GM19239 (cell line): ENCODE measurements around the gene IL6ST.
"Not testable (repeated sequence)": the region's sequence is repeated elsewhere in the genome, so short reads cannot be mapped to it uniquely, and the experiment has no call there.

Experiments
- DNase-seq: peaks from one replicate; pipeline ENCODE4 v3.0.0; 2011; ENCODE audit warnings: low spot score; ENCODE audit not compliant: insufficient read length
- FAIRE-seq: peaks from 2 replicates; lab custom pipeline; 2011; peaks lifted over from hg19 to GRCh38; lab: Jason Lieb, UNC

The IL6ST gene

DNA sequence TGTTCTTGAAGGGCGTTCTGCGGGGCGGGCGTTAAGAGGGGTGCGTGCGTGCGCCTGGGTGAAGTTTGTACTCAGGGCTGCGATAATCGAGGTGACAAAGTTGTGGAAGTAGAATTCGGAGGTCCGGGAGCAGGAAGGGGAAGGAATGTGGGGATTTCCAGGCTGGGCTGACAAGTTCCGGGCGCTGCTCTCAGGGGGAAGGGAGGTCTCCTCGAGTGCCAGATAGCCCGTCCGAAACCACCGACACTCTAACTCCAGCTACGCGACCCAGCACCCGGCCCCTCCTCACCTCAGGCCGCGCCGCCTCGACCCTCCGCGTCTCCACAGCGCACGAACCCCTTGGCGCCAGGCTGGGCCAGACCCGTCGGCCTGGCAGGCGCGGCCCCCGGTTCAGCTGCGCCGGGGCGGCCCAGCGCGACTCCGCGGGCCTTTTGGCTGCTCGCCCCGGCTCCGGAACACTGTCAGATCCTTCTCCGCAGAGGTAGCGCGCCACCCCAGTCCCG lies at the start of gene IL6ST:
TSS of gene IL6ST (minus strand) at position 469 of the 503 bp plus-strand sequence. CDS start 18,685 bp downstream, outside the sequence.
- FAIRE-seq = no peak
- DNase-seq = no peak

DNA sequence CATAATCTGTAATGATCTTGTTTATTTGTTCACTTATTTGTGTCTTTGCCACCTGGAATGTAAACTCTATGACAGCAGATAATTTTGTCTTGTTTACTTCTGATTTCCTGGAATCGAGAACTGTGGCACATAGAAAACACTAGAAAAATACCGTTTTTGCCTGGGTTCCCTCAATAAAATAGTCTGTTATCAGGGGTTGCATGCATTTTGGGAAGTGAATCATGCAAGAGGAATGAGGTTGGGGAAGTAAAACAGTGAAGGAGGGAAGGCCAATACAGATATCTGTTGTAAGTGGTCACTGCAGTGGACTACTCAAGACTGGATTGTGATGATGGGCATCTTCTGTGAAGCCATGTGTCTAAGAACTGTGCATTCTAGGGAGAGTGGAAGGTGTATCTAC lies 45.2 kb upstream of the IL6ST start:
- FAIRE-seq = no peak
- DNase-seq = no peak

DNA sequence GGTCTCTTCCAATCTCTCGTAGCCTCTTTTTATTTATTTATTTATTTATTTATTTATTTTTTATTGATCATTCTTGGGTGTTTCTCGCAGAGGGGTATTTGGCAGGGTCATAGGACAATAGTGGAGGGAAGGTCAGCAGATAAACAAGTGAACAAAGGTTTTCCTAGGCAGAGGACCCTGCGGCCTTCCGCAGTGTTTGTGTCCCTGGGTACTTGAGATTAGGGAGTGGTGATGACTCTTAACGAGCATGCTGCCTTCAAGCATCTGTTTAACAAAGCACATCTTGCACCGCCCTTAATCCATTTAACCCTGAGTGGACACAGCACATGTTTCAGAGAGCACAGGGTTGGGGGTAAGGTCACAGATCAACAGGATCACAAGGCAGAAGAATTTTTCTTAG lies 43.4 kb upstream of the IL6ST start:
- FAIRE-seq, DNase-seq: not testable (repeated sequence)

DNA sequence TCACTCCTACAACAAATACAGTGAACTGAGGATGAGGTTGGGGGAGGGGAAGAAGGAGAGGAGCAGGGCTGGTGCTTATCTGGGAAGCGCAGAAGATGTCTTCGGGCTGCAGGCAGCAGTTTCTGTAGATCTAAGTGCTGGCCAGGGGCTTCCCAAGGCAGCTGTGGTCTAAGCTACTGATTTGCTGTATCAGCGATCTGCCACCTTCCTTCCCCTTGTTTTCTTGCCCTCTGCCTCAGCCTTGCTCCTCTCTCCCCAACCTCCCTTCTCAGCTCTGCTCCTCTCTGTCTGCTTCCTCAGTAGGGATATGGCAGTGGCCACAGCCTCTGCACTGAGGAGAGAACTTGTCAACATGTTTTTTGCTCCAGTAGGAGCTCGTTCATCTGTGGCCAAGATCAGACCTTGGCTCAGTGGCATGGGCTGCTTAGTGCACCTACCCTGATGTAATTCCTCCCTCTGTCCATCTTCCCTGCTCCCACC lies 42.8 kb upstream of the IL6ST start:
- DNase-seq (no peak), FAIRE-seq (peak; percentile 47)

DNA sequence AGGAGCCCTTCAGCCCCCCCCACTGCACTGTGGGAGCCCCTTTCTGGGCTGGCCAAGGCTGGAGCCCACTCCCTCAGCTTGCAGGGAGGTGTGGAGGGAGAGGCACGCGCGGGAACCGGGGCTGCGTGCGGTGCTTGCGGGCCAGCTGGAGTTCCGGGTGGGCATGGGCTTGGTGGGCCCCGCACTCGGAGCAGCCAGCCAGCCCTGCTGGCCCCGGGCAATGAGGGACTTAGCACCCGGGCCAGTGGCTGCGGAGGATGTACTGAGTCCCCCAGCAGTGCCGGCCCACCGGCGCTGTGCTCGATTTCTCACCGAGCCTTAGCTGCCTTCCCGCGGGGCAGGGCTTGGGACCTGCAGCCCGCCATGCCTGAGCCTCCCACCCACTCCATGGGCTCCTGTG lies 40.6 kb upstream of the IL6ST start:
- DNase-seq, FAIRE-seq: not testable (repeated sequence)

DNA sequence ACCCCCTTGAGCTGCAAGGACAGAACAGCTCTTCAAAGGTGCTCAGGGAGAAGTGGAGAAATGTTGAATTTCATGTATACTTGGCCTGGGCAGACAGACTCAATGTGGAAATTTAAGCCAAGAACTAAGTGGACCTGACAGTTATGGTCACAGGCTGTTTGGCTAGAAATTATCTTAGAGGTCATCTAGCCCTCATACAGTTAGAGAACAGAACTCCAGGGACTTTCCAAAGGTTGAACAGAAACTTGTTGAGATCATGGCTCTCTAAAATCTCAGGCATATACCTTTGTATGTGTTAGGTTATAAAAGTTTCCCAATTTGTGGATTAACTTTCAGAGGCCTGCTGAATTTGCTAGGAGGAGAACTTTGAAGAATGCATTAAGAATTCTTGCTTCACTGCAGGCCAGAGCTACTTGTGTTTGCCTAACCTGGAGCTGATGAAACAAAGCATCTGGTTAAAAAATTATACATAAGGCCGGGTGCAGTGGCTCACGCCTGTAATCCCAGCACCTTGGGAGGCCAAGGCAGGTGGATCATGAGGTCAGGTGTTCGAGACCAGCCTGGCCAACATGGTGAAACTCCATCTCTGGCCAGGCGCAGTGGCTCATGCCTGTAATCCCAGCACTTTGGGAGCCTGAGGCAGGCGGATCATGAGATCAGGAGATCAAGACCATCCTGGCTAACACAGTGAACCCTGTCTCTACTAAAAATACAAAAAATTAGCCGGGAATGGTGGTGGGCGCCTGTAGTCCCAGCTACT lies 35.3 kb upstream of the IL6ST start:
- FAIRE-seq, DNase-seq: not testable (repeated sequence)

DNA sequence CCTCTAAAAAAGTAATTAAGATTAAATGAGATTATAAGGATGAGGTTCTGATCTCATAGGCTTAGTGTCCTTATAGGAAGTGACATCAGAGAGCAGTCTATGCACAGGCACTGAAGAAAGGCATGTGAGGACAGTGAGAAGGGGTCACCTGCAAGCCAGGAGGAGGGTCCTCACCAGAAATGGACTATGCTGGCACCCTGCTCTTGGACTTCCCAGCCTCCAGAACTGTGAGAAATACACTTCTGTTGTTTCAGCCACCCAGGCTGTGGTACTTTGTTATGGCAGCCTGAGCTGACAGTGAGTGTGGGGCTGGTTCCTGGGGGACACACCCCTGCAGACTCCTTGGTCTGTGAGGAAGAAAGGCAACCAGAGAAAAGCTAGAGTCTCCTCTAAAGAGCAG lies 34.7 kb upstream of the IL6ST start:
- DNase-seq (no peak), FAIRE-seq (no peak)

DNA sequence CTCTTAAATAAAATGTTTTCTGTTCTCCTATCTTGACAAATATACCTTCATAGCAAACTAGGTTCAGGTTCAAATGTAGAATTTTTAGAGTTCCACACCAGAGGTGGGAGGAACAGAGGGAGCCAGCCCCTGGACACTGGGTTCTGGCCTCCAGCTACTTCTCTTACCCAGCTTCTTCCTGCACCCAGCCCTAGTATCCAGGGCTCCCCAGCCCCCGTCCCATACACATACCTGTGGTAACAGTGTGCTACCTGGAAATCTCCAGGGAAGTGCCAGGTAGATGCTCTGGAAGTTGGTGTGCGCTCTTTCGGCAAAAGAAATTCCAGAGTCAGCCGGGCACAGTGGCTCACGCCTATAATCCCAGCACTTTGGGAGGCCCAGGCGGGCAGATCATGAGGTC lies 33.9 kb upstream of the IL6ST start:
- FAIRE-seq = no peak

DNA sequence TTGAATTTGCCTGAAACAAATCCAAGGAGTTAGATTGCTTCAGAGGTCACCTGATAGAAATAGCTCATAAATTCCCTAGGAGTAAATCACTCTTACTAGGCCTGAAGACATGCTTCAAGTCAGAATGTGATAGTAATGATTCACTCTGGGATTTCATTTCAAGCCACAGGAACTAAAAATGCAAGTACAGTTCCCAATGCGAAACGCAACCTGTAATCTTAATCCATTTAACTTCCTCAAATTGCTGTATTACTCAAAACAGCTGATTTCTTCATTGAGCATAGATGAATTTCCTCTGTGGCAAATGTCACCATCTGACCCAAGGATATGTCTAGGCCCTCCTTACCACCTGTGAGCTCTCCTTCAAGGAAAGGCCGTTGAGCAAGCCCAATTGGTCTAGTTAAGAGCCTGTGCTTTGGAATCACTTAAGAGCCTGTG lies 32.1 kb upstream of the IL6ST start:
- peak; percentile 75 for FAIRE-seq
- DNase-seq = no peak

More for the DNA sequence above, 33.9 kb upstream of the IL6ST start:
- DNase-seq = no peak

DNA sequence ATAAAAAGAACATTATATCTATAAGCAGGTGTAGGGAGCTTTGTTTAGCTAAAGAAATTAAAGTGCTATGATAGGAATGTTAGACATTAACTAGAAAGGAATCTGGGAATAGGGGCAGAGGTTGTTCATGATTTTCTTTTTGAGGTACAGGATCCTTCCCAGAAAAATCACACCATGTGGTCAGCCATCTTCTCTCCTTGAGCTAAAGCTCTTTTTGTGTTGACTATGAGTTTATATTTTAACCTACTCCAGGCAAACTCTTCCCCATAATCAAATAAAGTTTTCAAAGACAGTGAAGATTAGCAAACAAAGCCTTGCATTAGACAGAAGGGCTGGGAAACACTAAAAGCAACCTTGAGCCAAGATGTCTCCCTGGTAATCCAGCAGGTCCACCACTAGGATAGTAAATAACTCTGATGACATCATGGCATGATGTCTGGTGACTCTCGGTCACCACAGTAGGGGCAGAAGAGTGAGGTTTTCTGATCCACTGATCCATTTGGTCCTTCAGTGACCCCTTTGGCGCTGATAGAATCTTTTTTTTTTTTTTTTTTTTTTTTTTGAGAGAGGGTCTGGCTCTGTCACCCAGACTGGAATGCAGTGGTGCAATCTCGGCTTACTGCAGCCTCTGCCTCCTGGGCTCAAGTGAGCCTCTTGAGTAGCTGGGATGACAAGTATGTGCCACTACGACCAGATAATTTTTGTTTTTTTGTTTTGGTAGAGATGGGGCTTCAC lies 30.6 kb upstream of the IL6ST start:
- DNase-seq = no peak
- FAIRE-seq = no peak

DNA sequence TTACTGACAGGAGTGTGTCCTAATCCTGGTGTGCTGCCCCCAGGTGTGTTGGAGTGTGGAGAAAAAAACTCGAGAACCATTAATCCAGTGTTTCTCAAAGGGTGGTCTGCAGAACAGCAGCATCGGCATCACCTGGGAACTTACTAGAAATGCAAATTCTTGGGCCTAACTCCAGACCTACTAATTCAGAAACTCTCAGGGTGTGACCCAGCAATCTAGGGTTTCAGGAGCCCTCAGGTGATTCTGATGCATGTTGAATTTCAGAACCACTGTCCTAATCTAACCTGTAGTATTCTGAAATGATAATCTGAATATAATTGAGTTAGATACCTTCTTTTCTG lies 30.0 kb upstream of the IL6ST start:
- DNase-seq (no peak), FAIRE-seq (no peak)

DNA sequence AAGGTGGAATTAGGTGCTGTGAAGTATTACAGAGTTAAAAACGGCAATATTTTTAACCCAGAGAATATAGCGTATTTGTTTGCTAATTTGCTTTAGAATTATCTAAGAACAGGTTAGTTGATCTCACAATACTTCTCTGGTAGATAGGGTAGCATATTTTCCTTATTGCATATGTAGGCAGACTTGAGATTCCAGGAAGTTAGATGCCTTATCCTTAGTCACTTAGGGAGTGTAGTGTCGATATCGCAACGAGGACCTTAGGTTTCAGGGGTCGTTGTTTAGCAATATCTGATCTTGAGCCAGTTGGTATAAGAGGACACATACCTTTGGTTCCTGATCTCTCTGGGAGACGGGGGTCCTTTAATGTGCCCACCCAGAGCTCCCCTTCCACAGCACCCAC lies 28.5 kb upstream of the IL6ST start:
- no peak for DNase-seq
- FAIRE-seq = no peak

DNA sequence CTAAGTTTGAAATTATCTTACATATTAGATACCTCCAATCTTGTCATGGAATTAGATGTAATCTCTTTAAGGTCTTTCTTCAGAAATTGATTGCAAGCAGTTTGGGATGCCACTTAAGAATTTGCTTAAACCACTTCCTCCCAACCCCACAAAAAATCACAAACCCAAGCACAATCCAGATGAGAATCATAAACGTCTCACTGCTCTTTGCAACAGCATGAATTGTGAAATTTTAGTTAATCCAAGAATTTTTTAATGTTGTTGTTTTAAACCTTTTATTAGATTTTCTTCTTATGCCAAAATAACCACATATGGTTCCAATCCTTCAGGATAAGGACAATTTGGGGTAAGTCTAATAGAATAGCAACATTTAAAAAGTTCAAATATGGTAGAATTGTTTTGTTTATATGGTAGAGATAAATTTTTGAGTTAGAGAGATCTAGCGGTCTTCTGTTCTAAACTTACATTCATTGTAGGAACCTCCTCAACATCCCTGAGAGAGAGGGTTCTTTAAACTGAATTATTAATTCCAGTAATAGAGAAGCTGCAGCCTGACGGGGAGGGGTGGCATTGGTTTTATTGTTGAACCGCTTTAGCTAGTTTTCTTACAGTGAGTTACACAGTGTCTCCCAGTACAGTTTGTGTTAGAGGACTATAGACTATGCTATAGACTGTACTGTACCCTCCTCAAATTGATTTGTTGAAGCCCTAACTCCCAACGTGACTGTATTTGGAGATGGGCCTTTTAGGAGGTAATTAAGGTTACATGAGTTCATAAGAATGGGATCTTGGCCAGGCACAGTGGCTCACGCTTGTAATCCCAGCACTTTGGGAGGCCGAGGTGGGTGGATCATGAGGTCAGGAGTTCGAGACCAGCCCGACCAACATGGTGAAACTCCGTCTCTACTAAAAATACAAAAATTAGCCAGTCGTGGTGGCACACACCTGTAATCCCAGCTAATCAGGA lies 24.8 kb upstream of the IL6ST start:
- no peak for FAIRE-seq

DNA sequence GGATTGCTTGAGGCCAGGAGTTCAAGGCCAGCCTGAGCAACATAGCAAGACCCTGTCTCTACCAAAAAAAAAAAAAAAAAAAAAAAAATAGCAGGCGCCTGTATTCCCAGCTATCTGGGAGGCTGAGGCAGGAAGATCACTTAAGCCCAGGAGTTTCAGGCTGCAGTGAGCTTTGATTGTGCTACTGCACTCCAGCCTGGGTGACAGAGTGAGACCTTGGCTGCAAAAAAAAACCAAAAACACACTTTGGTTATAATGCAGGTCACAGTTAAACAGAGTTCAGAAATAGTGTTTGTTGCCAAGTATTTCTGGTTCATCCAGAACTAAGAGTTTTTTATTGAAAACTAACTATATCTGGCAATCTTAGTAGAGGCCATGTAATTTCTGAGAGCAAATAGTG lies 24.1 kb upstream of the IL6ST start:
- no peak for DNase-seq
- no peak for FAIRE-seq

More for the DNA sequence above, 24.8 kb upstream of the IL6ST start:
- DNase-seq = no peak

DNA sequence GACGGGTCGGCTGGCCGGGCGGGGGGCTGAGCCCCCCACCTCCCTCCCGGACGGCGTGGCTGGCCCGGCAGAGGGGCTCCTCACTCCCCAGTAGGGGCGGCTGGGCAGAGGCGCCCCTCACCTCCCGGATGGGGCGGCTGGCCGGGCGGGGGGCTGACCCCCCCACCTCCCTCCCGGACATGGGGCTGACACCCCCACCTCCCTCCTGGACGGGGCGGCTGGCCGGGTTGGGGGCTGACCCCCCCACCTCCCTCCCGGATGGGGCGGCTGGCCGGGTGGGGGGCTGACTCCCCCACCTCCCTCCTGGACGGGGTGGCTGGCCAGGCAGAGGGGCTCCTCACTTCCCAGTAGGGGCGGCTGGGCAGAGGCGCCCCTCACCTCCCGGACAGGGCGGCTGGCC lies 19.9 kb upstream of the IL6ST start:
- not testable (repeated sequence) for FAIRE-seq, DNase-seq

DNA sequence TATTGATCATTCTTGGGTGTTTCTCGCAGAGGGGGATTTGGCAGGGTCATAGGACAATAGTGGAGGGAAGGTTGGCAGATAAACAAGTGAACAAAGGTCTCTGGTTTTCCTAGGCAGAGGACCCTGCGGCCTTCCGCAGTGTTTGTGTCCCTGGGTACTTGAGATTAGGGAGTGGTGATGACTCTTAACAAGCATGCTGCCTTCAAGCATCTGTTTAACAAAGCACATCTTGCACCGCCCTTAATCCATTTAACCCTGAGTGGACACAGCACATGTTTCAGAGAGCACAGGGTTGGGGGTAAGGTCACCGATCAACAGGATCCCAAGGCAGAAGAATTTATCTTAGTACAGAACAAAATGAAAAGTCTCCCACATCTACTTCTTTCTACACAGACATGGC lies 19.2 kb upstream of the IL6ST start:
- FAIRE-seq, DNase-seq: not testable (repeated sequence)

DNA sequence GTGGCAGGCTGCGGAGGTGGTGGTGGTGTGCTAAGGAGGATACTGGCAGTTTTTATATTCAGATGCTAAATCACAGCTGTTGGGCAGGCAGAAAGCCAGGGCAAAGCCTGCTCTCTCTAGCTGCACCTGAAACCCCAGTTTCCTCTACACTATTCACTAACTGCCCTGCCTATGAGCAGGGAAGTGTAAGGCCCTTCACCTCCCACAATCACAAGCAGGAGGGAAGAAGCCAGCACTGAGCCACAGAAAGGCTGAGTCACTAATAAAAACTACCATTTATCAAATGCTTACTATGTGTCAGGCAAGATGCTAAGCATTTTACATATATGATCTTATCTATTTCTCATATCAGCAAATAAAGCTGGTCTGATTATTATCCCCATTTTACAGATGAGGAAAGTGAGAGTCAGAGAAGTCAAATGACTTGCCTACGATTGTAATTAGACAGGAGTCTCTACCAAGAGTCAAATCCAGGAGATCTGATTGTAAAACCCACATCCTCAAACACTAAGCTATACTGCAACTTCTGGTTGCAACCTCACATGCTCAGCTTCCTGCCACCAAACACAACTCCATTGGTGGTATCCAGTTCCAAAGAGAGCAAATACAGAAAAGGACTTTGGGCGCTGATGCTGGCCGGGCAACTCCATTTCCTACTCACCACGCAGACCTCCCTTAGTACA lies 17.7 kb upstream of the IL6ST start:
- FAIRE-seq (peak; percentile 57), DNase-seq (no peak)

DNA sequence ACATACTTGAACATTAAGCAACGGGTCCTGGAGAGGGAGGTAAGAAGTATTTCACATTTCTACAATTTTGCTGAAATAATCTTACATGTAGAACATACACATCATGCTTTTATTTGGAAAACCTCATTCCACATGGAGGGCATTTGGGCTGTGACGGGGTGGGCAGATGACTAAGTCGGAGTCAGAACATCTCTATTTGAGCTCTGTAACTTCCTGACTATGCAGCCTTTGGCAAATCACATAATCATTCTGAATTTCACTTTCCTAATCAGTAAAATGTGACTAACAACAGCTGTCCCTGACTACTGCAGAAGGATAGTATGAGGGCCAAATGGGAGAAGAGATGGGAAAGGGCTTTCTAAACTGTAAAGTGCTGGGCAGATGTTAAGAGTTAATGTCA lies 17.1 kb upstream of the IL6ST start:
- no peak for DNase-seq

DNA sequence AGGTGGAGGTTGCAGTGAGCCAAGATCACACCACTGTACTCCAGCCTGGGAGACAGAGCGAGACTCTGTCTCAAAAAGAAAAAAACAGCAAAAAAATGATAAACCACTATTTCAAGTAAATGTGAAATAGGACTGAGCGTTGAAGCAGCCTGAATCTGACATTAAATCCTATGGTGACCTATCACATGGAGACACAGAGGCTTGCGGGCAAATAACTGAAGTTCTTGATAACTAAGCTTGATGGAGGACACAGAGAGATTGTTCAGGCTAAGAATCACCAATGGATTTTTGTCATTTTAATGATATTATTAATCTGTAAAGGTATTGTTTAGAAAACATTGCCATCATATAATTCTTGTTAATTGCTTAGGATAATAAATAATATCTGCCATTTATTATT lies 15.7 kb upstream of the IL6ST start:
- DNase-seq (no peak), FAIRE-seq (no peak)

More for the DNA sequence above, 17.1 kb upstream of the IL6ST start:
- peak; percentile 62 for FAIRE-seq
